Peyer's patch (tissue), 4 donors: ENCODE results near the gene SSNA1. TPM values are rescaled to one million over a fixed set of nuclear protein-coding genes. Genes with fewer than 3 reads are reported as not detected.

Source experiments
- DNase-seq, 3 donors: peaks; one replicate each; pipeline ENCODE4 v3.0.0-alpha.2; 2017 to 2019
- H3K27ac ChIP-seq, 4 donors: fragments of 200-600 bp; sonication (generic); one replicate each; pipeline ENCODE4 v1.5.1; 2016 to 2019
- H3K27me3 ChIP-seq, 2 donors: fragments of 200-600 bp; sonication (generic); one replicate each; pipeline ENCODE4 v1.5.1; 2019
- H3K36me3 ChIP-seq, 3 donors: fragments of 200-600 bp; sonication (generic); one replicate each; pipeline ENCODE4 v1.5.1; 2016 to 2019
- H3K4me1 ChIP-seq, 4 donors: fragments of 200-600 bp; sonication (generic); one replicate each; pipeline ENCODE4 v1.5.1; 2016 to 2019
- H3K4me3 ChIP-seq, 4 donors: fragments of 200-600 bp; sonication (generic); 1 replicate in 3 of 4; 2 replicates in 1 of 4; pipeline ENCODE4 v1.5.1; 2016 to 2019; ENCODE audit warnings: mild to moderate bottlenecking in 1 of 4
- H3K9me3 ChIP-seq, 4 donors: fragments of 200-600 bp; sonication (generic); one replicate each; pipeline ENCODE4 v1.5.1; 2016 to 2019; ENCODE audit warnings: mild to moderate bottlenecking in 1 of 4
- POLR2A ChIP-seq, 2 donors: fragments of 450-650 bp; IDR thresholded peaks; one replicate each; pipeline ENCODE4 v1.5.1; 2017; ENCODE audit warnings: antibody characterized with exemption in 2 of 2, mild to moderate bottlenecking in 2 of 2, moderate library complexity in 2 of 2
- total RNA-seq, 4 donors: library from RNA; depleted of rRNA; stranded (reverse); fragments of >200 nt; gene quantifications; one replicate each; pipeline ENCODE4 v1.1.0, GENCODE V29; 2016
- TF ChIP-seq, protein P1 (sequence below), 6 experiments: fragments of 450-650 bp in 4 of 6; fragments of 200-600 bp in 2 of 6; sonication (generic) in 1 of 6; IDR thresholded peaks; one replicate each; pipeline ENCODE4 v1.5.1; 2017 to 2019; ENCODE audit warnings: antibody characterized with exemption in 6 of 6, mild to moderate bottlenecking in 3 of 6, moderate library complexity in 1 of 6

The SSNA1 gene
- total RNA-seq, 4 donors from 2014 or later = 58.6 to 82.0 (median 71.6) TPM

GRCh38 chr9:137141050-137141810 is 47.2 kb upstream of the SSNA1 start:
- no peak for TF ChIP-seq POLR2A (IDR thresholded peaks at IDR 0.05)
- TF ChIP-seq, protein P1, sequence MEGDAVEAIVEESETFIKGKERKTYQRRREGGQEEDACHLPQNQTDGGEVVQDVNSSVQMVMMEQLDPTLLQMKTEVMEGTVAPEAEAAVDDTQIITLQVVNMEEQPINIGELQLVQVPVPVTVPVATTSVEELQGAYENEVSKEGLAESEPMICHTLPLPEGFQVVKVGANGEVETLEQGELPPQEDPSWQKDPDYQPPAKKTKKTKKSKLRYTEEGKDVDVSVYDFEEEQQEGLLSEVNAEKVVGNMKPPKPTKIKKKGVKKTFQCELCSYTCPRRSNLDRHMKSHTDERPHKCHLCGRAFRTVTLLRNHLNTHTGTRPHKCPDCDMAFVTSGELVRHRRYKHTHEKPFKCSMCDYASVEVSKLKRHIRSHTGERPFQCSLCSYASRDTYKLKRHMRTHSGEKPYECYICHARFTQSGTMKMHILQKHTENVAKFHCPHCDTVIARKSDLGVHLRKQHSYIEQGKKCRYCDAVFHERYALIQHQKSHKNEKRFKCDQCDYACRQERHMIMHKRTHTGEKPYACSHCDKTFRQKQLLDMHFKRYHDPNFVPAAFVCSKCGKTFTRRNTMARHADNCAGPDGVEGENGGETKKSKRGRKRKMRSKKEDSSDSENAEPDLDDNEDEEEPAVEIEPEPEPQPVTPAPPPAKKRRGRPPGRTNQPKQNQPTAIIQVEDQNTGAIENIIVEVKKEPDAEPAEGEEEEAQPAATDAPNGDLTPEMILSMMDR (IDR thresholded peaks at IDR 0.05) = no peak
- H3K27me3 ChIP-seq = peaks cover 0 to 24% of the 10 kb centered on the region in 2 donors

GRCh38 chr9:137141976-137142936 is 46.2 kb upstream of the SSNA1 start:
- TF ChIP-seq, protein P1 (IDR thresholded peaks at IDR 0.05) = no peak
- TF ChIP-seq POLR2A (IDR thresholded peaks at IDR 0.05) = no peak
- Histone ChIP-seq H3K9me3 (no peaks in the 10 kb centered on the region), H3K4me1 (peaks cover 0 to 5% (median 3%) of the 10 kb centered on the region in 4 donors), H3K4me3 (no peak overlapping the region), H3K36me3 (no peaks in the 10 kb centered on the region), H3K27me3 (peaks cover 0 to 22% of the 10 kb centered on the region in 2 donors), H3K27ac (no peak overlapping the region)
- DNase-seq = no peak

More at GRCh38 chr9:137141050-137141810, 47.2 kb upstream of the SSNA1 start:
- Histone ChIP-seq H3K9me3 (no peaks in the 10 kb centered on the region), H3K36me3 (no peaks in the 10 kb centered on the region), H3K4me1 (peaks cover 0 to 6% (median 3%) of the 10 kb centered on the region in 4 donors), H3K27ac (no peak overlapping the region), H3K4me3 (no peak overlapping the region)
- DNase-seq = no peak

DNA sequence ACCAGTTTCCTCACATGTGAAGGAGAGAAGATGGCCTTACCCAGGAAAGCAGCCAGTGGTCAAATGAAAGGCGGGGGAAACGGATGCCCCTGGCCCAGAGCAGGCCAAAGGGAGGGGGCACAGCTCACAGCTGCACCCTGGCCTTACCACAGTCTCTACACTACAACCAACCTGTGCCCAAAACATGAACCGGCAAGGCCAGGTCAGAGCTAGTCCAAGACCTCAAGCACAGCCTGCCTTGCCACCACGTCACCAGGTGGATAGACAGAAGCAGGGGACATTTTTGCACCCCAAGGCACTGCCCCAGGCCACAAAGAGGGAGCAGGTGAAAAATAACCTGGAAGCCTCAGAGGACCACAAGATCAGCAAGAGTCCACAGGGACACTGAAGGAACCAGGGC is 45.0 kb upstream of the SSNA1 start:
- Histone ChIP-seq H3K27me3 (peaks cover 0 to 11% of the 10 kb centered on the region in 2 donors), H3K36me3 (no peaks in the 10 kb centered on the region), H3K4me3 (no peak overlapping the region), H3K27ac (no peak overlapping the region), H3K9me3 (no peaks in the 10 kb centered on the region), H3K4me1 (peaks cover 0 to 5% (median 3%) of the 10 kb centered on the region in 4 donors)
- TF ChIP-seq, protein P1 (IDR thresholded peaks at IDR 0.05) = no peak
- DNase-seq = no peak

DNA sequence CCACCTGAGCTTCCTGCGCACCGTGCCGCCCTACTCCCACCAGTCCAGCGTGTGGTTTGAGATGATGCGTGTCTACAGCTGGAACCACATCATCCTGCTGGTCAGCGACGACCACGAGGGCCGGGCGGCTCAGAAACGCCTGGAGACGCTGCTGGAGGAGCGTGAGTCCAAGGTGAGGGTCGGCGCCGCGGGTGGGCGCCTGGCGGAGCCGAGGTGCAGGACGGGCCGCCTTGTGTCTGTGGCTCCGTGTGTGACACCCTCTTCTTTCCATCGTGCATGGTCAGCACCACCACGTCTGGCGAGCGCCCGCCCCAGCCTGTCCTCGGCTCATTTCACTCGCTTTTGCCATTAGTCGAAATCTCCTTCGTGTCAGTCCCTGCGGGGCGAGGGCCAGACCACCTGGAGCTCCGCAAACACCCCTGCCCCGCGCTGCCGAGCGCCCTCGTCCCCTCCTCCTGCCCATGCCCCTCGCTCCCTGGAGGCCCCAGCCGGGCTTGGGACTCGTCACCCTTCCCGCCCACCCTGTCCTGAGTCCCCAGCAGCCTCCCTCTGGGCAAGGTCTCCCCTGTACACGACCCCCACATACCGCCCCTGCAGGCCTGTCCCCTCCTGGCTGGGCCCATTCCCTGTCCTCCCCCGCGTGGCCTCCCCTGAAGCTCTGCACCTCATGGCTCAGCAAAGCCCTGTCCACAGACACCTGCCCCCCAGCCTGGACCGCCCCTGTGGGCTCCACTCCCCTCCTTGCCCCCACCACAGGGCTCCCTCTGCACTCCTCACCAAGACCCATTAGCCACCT is 42.5 kb upstream of the SSNA1 start:
- H3K4me1 ChIP-seq = no peaks in the 10 kb centered on the region
- no peak overlapping the region for H3K4me3 ChIP-seq
- DNase-seq = no peak
- no peak overlapping the region for H3K27ac ChIP-seq
- H3K36me3 ChIP-seq = no peaks in the 10 kb centered on the region
- H3K27me3 ChIP-seq = peaks cover 0 to 3% of the 10 kb centered on the region in 2 donors
- no peak for TF ChIP-seq POLR2A (IDR thresholded peaks at IDR 0.05)
- TF ChIP-seq, protein P1 (IDR thresholded peaks at IDR 0.05) = no peak
- H3K9me3 ChIP-seq = no peaks in the 10 kb centered on the region

GRCh38 chr9:137146527-137146918 is 42.0 kb upstream of the SSNA1 start:
- DNase-seq = no peak
- Histone ChIP-seq H3K27ac (no peak overlapping the region), H3K36me3 (no peaks in the 10 kb centered on the region), H3K4me3 (no peak overlapping the region), H3K9me3 (no peaks in the 10 kb centered on the region), H3K4me1 (no peaks in the 10 kb centered on the region), H3K27me3 (no peaks in the 10 kb centered on the region)
- TF ChIP-seq POLR2A (IDR thresholded peaks at IDR 0.05) = no peak
- TF ChIP-seq, protein P1 (IDR thresholded peaks at IDR 0.05) = no peak
